ENCODE measurements around the gene GPR62.

GPR62 gene

GRCh38 chr3:51967384-51968169, 12.4 kb downstream of the GPR62 start, which contains the start of gene PCBP4:
TSS of gene PCBP4 (minus strand) at chr3:51967454. CDS start at chr3:51961240, 6,214 bp downstream.
- TF ChIP-seq, protein P1, sequence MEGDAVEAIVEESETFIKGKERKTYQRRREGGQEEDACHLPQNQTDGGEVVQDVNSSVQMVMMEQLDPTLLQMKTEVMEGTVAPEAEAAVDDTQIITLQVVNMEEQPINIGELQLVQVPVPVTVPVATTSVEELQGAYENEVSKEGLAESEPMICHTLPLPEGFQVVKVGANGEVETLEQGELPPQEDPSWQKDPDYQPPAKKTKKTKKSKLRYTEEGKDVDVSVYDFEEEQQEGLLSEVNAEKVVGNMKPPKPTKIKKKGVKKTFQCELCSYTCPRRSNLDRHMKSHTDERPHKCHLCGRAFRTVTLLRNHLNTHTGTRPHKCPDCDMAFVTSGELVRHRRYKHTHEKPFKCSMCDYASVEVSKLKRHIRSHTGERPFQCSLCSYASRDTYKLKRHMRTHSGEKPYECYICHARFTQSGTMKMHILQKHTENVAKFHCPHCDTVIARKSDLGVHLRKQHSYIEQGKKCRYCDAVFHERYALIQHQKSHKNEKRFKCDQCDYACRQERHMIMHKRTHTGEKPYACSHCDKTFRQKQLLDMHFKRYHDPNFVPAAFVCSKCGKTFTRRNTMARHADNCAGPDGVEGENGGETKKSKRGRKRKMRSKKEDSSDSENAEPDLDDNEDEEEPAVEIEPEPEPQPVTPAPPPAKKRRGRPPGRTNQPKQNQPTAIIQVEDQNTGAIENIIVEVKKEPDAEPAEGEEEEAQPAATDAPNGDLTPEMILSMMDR (IDR thresholded peaks at IDR 0.05; ENCODE audit: low read depth, low read length) = no peak
- TF ChIP-seq POLR2A (IDR thresholded peaks at IDR 0.05; ENCODE audit: extremely low read depth, insufficient read length) = peak; percentile 38
- no peak for TF ChIP-seq MYC (IDR thresholded peaks at IDR 0.05; ENCODE audit: low read depth, low read length)
- no peak for TF ChIP-seq MAX (IDR thresholded peaks at IDR 0.05; ENCODE audit: low read depth, low read length)
- peak; percentile 48 for DNase-seq (ENCODE audit: low read depth)
- peak within 1 kb of the TSS; percentile 32 for H3K4me3 ChIP-seq (ENCODE audit: low read depth, low read length)

DNA sequence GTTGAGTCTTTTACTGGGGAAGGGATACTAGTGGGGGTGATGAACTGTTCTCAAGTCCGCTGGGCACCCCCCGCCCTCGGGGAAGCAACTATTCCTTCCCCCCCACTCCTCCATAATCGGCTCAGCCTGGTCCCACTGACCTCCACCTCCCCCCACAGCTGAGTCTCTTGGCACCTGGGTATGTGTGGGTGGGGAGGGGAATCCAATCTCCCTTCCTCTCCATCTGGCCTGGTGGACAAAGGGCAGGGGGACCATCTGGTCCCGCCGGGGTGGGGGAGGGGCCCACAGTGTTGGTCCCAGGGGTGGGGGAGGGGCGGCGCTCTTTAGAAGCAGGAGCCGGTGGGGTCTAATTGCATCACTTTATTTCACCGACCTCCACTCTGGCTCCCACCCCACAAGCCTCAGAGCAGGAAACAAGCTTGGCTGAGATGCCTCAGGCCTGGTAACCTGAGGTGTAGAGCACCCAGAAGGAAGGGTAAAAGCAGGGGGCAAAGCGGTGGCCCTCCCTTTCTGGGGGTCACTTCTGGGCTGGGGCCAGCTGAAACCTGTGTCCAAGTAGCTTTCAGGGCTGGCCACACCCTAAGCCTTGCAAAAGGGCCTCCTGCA, 13.1 kb downstream of the GPR62 start:
- peak; percentile 49 for DNase-seq (ENCODE audit: low read depth)
- TF ChIP-seq MAX (IDR thresholded peaks at IDR 0.05; ENCODE audit: low read depth, low read length) = no peak
- TF ChIP-seq MYC (IDR thresholded peaks at IDR 0.05; ENCODE audit: low read depth, low read length) = no peak
- no peak for TF ChIP-seq POLR2A (IDR thresholded peaks at IDR 0.05; ENCODE audit: extremely low read depth, insufficient read length)
- TF ChIP-seq, protein P1 (IDR thresholded peaks at IDR 0.05; ENCODE audit: low read depth, low read length) = no peak
- H3K4me3 ChIP-seq (ENCODE audit: low read depth, low read length) = peak overlapping the region; percentile 16

DNA sequence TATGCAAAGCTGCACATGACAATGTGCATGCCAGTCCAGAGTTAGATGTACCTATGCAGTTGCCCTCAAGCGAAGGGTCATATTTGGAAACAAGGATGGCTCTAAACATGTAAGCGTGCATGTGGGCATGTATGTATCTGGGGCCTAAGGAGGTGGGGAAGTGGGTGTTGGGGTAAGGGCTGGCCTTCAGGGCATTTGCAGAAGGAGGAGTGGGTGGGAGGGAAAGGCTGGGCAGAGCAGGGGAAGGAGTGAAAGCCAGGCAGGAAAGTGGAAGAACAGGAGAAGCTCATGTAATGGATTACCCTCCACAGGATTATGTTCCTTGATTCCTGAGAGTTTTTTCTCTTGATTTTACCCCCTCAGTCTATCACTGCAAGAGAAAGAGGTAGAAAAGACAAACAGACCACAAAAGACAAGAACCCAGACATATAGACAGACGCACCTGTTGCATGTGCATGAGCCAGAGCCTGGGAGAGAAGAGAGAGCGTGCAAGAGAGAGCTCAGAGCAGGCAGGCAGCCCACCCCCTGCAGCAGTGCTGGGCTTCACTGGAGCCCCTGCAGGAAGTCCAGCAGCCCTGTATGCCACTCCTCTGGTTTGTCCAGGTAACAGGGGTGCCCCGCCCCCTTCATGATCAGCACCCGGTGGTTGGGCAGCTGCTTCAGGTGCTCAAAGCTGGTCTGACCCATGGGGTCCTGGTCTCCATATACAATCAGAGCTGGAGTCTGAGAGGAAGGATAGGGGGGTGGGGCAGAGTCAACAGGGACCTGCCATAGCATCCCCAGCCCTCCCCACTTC, 13.9 kb downstream of the GPR62 start:
- no peak for DNase-seq (ENCODE audit: low read depth)
- TF ChIP-seq POLR2A (IDR thresholded peaks at IDR 0.05; ENCODE audit: extremely low read depth, insufficient read length) = no peak
- TF ChIP-seq MYC (IDR thresholded peaks at IDR 0.05; ENCODE audit: low read depth, low read length) = no peak
- no peak; the same call in 1 of the 2 replicates for TF ChIP-seq MAX (IDR thresholded peaks at IDR 0.05; ENCODE audit: low read depth, low read length)
- TF ChIP-seq, protein P1 (IDR thresholded peaks at IDR 0.05; ENCODE audit: low read depth, low read length) = no peak
- no peak overlapping the region for H3K4me3 ChIP-seq (ENCODE audit: low read depth, low read length)

DNA sequence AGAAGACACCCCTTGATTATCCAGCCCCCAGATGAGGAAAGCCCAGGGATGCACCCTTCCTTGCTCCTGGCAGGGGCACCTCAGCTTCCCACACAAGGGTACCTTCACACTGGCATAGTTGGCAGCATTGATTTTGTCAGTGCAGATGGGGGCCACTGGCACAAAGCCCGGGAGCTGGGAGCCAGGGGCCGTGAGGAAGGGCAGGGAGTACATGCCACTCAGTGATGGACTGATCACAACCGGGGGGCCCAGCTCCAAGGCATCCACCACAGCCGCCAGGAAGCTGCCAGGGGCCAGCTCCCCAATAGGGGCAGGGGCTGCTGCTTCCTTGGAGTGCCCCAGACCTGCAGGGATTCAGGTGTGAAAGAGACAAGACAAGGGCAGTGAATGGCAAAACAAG, 14.7 kb downstream of the GPR62 start:
- no peak for DNase-seq (ENCODE audit: low read depth)
- no peak for TF ChIP-seq MAX (IDR thresholded peaks at IDR 0.05; ENCODE audit: low read depth, low read length)
- TF ChIP-seq, protein P1 (IDR thresholded peaks at IDR 0.05; ENCODE audit: low read depth, low read length) = no peak
- TF ChIP-seq POLR2A (IDR thresholded peaks at IDR 0.05; ENCODE audit: extremely low read depth, insufficient read length) = no peak
- TF ChIP-seq MYC (IDR thresholded peaks at IDR 0.05; ENCODE audit: low read depth, low read length) = no peak
- H3K4me3 ChIP-seq (ENCODE audit: low read depth, low read length) = no peak overlapping the region

DNA sequence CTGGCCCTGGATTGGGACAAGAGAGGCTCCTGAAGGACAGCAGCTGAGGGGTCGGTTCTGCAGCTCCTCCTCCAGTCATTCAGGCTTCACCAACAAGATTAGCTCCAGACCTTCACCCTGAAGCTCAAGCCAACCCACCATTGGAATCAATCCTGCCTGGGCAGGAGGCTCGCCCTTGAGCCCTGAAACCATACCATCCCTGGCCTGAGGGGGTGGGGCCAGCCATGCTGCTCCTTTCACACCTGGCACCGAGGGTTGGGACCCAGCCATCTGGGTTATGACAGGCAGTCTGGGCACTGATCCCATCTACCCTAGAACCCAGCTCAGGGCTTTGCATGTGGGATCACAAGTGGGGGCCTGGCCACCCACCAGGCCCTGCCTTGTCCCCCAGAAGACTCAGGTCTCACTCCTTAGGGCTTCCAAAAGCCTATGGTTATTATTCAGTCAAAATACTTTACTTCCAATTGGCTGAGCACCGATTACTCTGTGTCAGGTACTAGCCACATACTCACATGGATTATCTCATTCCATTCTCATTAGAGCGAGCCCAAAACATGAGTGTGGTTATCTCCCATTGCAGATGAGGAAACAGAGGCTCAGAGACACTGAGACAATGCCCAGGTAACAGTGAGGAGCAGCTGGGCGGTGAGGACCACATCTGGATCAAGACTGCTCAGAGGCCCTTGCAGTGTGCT, 15.6 kb downstream of the GPR62 start:
- DNase-seq (ENCODE audit: low read depth) = no peak
- no peak overlapping the region for H3K4me3 ChIP-seq (ENCODE audit: low read depth, low read length)
- TF ChIP-seq MAX (IDR thresholded peaks at IDR 0.05; ENCODE audit: low read depth, low read length) = no peak
- TF ChIP-seq, protein P1 (IDR thresholded peaks at IDR 0.05; ENCODE audit: low read depth, low read length) = no peak
- TF ChIP-seq MYC (IDR thresholded peaks at IDR 0.05; ENCODE audit: low read depth, low read length) = no peak
- no peak for TF ChIP-seq POLR2A (IDR thresholded peaks at IDR 0.05; ENCODE audit: extremely low read depth, insufficient read length)
